GM10248 (cell line): ENCODE measurements around the gene TMEM156.

Experiments used
- CTCF ChIA-PET: fragments of 300-600 bp; sonication (Branson Sonifier 250); formaldehyde crosslinking; extraction: SDS; loops from one replicate; lab custom pipeline; 2021; ENCODE audit warnings: antibody characterized with exemption; lab: Yijun Ruan, JAX
- POLR2A ChIA-PET: fragments of 350-650 bp; sonication (Branson Sonifier 250); formaldehyde crosslinking; extraction: SDS; loops from one replicate; lab custom pipeline; 2020; ENCODE audit warnings: antibody characterized with exemption; lab: Yijun Ruan, JAX
- DNase-seq: peaks from one replicate; pipeline ENCODE4 v3.0.0; 2012; ENCODE audit errors: extremely low spot score
- TF ChIP-seq, protein P1 (sequence below): IDR thresholded peaks from 2 replicates; pipeline ENCODE4 v1.5.1; 2012; ENCODE audit warnings: mild to moderate bottlenecking, low read depth; ENCODE audit errors: extremely low read depth, missing control alignments, control extremely low read depth

TMEM156 gene

DNA sequence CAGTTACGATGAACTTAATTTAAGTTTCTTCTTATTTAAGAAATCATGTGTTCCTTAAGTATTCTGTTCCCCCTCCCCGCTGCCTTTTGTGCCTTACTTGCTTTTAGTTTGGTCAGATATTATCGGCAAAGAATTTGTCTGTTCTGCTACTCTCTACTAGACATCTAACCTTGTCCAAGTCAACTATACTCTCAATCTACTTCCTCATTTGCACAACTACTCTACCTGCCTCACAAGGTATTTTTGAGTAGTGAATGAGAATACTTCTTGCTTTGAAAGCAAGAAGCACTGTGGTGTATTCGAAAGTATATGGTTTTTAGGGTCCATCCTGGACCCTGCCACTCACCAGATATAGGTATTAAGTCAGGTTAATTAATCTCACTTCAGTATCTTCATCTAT is 21.8 kb upstream of the TMEM156 start:
- POLR2A ChIA-PET: no interaction called here
- no peak for DNase-seq
- CTCF ChIA-PET: interaction anchor here (1.0 to 4.0 kb wide), 4 partner anchors 10 to 63 kb away, joined by 3 to 11 read pairs (median 6); no protein-coding TSS in a partner anchor
- TF ChIP-seq, protein P1, sequence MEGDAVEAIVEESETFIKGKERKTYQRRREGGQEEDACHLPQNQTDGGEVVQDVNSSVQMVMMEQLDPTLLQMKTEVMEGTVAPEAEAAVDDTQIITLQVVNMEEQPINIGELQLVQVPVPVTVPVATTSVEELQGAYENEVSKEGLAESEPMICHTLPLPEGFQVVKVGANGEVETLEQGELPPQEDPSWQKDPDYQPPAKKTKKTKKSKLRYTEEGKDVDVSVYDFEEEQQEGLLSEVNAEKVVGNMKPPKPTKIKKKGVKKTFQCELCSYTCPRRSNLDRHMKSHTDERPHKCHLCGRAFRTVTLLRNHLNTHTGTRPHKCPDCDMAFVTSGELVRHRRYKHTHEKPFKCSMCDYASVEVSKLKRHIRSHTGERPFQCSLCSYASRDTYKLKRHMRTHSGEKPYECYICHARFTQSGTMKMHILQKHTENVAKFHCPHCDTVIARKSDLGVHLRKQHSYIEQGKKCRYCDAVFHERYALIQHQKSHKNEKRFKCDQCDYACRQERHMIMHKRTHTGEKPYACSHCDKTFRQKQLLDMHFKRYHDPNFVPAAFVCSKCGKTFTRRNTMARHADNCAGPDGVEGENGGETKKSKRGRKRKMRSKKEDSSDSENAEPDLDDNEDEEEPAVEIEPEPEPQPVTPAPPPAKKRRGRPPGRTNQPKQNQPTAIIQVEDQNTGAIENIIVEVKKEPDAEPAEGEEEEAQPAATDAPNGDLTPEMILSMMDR: no peak

DNA sequence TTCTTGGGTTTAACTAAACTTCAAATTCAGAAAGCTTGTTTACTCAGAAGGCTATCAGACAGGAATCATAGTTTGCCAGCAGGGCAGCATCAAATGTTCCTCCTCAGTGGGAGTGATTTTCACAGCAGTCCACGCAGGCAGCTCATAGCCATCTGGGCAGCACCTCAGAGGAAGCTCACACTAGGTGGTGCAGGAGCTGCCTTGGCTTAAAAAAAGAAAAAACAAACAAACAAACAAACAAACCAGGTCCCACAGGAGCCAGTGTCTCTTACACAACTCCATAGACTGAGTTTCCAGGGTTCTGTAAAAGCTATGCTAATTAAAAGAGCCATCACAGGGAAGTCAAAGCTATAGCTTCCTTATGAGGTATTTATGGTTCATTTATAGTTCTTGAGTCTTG is 19.3 kb upstream of the TMEM156 start:
- TF ChIP-seq, protein P1: no peak
- ChIA-PET CTCF (interaction anchor here (0.9 to 1.7 kb wide), 9 partner anchors 10 to 177 kb away, joined by 3 to 5 read pairs (median 4); no protein-coding TSS in a partner anchor), POLR2A (interaction anchor here (0.7 kb wide), 1 partner anchor 394 kb away, joined by 3 read pairs; no protein-coding TSS in a partner anchor)
- no peak for DNase-seq

DNA sequence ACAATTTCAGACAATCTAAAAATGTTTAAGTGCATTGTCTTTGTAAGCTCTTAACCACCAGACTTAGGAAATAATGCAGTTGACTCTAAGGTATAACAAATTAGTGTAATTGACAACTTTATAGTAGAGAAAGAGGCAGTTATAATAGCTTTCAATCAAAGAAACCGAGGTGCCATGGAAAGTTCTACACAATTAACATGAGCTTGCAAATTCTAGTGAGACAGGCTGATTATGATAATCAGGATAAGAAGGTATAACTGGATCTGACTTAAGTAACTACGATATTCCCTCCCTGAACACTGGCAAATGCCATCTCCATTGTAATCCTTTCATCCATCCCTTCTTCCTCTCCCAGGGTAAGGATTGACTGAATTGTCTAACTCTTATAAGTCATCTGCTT is 18.4 kb upstream of the TMEM156 start:
- TF ChIP-seq, protein P1: no peak
- DNase-seq: no peak
- POLR2A ChIA-PET: interaction anchor here (0.7 kb wide), 1 partner anchor 140 kb away, joined by 4 read pairs; no protein-coding TSS in a partner anchor
- CTCF ChIA-PET: interaction anchor here (0.8 to 1.6 kb wide), 6 partner anchors 8 to 163 kb away, joined by 3 to 5 read pairs (median 4); no protein-coding TSS in a partner anchor

DNA sequence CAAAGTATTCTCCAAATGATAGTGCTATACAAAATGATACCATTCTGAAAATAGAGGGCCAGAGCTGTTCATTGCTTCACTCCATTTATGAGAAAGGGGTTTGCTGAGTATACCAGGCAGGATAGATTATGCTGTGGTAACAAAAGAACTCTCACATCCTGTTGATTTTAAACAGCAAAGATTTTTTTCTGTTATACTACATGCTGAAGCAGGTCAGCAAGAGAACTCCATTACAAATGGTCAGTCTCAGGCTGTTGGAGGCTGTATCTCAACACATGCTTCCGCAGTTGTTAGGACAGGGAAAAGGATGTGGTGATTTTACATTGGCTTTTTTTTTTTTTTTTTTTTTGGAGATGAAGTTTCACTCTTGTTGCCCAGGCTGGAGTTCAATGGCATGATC is 16.1 kb upstream of the TMEM156 start:
- POLR2A ChIA-PET: interaction anchor here (0.5 kb wide), 1 partner anchor 1678 kb away, joined by 5 read pairs; no protein-coding TSS in a partner anchor

DNA sequence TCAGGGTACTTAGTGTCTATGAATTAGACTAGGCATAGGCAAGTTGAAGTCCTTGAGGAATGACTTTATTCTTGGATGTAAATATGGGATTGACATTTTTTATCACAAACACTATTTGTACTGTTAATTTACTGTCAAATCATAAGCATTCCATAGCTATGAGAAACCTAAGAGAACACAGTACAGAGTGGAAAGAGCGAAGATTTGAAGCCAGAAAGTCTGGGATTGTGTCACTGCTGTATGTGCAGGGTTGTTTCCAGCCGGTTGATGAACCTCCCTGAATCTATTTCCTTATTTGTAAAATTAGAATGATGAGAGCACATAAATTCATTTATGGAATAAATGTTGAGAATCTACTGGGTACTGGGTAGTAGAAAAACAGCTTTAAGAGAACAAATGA is 15.5 kb upstream of the TMEM156 start:
- POLR2A ChIA-PET: no interaction called here
- CTCF ChIA-PET: interaction anchor here (1.3 to 2.3 kb wide), 2 partner anchors 11 to 17 kb away, joined by 3 to 6 read pairs; no protein-coding TSS in a partner anchor
- no peak for DNase-seq
- TF ChIP-seq, protein P1: no peak

More for the DNA sequence above, 16.1 kb upstream of the TMEM156 start:
- DNase-seq: no peak
- CTCF ChIA-PET: interaction anchor here (1.3 to 2.3 kb wide), 3 partner anchors 11 to 18 kb away, joined by 3 to 6 read pairs (median 4); no protein-coding TSS in a partner anchor
- TF ChIP-seq, protein P1: no peak

DNA sequence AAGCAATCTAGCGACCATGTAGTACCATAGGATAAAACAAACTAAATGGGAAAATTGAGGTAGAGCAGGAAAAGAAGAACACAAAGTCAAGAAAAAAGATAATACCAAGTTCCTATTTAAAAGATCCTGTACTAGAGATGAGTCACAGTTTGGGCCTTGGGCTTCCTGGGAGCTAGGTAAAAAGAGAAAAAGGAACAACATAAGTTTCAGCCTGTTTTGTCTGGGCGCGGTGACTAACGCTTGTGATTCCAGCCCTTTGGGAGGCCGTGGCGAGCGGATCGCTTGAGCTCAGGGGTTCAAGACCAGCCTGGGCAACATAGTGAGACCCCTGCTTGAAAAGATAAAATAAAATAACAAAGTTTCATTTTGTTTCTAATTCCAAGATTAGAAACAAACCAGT is 14.0 kb upstream of the TMEM156 start:
- POLR2A ChIA-PET: no interaction called here
- TF ChIP-seq, protein P1: no peak
- no peak for DNase-seq
- CTCF ChIA-PET: interaction anchor here (0.6 to 2.6 kb wide), 6 partner anchors 12 to 384 kb away, joined by 3 to 8 read pairs (median 5); no protein-coding TSS in a partner anchor
